AG04450 (cell line): ENCODE results near the gene GPC5. TPM values are rescaled to one million over a fixed set of nuclear protein-coding genes. Genes with fewer than 3 reads are reported as not detected.
"Not testable (repeated sequence)": the region's sequence is repeated elsewhere in the genome, so short reads cannot be mapped to it uniquely, and the experiment has no call there.

Experiments
- CTCF ChIA-PET: fragments of 300-600, 350-600 bp; formaldehyde crosslinking; extraction: SDS; loops from one replicate; lab custom pipeline; 2022; ENCODE audit warnings: antibody characterized with exemption, inconsistent platforms; lab: Charles Lee
- POLR2A ChIA-PET: fragments of 350-600 bp; formaldehyde crosslinking; extraction: SDS; loops from one replicate; lab custom pipeline; 2021; ENCODE audit warnings: antibody characterized with exemption, inconsistent platforms; lab: Yijun Ruan, JAX
- DNase-seq: peaks from one replicate; pipeline ENCODE4 v3.0.0-alpha.2; 2011; ENCODE audit warnings: low read depth, low spot score
- H3K27ac ChIP-seq: one replicate; pipeline ENCODE4 v1.5.1; 2012; ENCODE audit warnings: low read depth, low read length, control low read depth
- H3K27me3 ChIP-seq: one replicate; pipeline ENCODE4 v1.6.0; 2012; ENCODE audit warnings: low read length; ENCODE audit not compliant: control insufficient read depth, insufficient read depth
- H3K4me3 ChIP-seq: 2 replicates; pipeline ENCODE4 v1.5.1; 2011; ENCODE audit warnings: mild to moderate bottlenecking, low read depth, low read length, control low read depth
- H3K9me3 ChIP-seq: 2 replicates; pipeline ENCODE4 v1.5.1; 2012; ENCODE audit warnings: low read length; ENCODE audit not compliant: control insufficient read depth, insufficient read depth
- polyA plus RNA-seq: library from polyadenylated mRNA; depleted of rRNA; stranded (reverse); fragments of >200 nt; gene quantifications from 2 replicates; pipeline ENCODE4 v1.2.3, GENCODE V29; 2011
- TF ChIP-seq, protein P1 (sequence below): IDR thresholded peaks from 2 replicates; pipeline ENCODE4 v1.5.1; 2011; ENCODE audit warnings: low read depth, low read length, control low read depth, inconsistent platforms

GPC5 gene
- polyA plus RNA-seq, 1 experiment: 3.6 TPM

DNA sequence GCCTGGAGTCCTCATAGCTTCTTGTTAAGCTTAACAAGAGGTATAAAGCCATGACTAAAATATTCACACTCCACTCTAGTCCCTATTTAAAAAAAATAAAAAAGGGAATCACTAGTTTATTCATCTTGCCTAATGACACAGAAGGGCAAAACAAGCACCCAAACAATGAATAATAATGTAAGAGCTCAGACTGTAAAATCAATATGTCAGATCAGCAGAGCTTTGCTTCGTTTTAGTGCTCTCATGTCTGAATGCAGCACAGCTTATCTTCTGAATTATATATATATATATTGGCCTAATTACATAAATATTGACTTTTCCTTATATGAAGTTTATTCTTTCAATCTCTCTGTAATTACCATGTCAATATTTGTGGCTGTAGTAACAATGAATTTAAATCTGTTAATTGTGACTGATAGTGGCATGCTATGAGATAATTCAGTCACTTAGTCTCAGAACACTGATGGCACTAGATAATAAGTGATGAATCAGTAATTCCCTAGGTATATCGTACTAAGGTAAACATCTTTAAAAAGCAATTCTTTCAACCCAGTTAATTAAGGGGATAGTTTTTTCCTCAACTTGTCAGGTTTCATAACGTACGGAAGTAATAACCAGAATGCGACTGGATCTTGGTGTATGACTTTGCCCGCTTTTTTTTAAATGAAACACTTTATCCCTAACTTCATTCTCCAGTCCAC lies 1466.3 kb downstream of the GPC5 start:
- Histone ChIP-seq H3K4me3 (no peak overlapping the region), H3K27me3 (peaks cover 3% of the 10 kb centered on the region), H3K9me3 (no peaks in the 10 kb centered on the region), H3K27ac (no peak overlapping the region)
- ChIA-PET POLR2A (no interaction called here), CTCF (interaction anchor here (0.7 kb wide), 1 partner anchor 25 kb away, joined by 3 read pairs; no protein-coding TSS in a partner anchor)
- DNase-seq: no peak
- TF ChIP-seq, protein P1, sequence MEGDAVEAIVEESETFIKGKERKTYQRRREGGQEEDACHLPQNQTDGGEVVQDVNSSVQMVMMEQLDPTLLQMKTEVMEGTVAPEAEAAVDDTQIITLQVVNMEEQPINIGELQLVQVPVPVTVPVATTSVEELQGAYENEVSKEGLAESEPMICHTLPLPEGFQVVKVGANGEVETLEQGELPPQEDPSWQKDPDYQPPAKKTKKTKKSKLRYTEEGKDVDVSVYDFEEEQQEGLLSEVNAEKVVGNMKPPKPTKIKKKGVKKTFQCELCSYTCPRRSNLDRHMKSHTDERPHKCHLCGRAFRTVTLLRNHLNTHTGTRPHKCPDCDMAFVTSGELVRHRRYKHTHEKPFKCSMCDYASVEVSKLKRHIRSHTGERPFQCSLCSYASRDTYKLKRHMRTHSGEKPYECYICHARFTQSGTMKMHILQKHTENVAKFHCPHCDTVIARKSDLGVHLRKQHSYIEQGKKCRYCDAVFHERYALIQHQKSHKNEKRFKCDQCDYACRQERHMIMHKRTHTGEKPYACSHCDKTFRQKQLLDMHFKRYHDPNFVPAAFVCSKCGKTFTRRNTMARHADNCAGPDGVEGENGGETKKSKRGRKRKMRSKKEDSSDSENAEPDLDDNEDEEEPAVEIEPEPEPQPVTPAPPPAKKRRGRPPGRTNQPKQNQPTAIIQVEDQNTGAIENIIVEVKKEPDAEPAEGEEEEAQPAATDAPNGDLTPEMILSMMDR: no peak

DNA sequence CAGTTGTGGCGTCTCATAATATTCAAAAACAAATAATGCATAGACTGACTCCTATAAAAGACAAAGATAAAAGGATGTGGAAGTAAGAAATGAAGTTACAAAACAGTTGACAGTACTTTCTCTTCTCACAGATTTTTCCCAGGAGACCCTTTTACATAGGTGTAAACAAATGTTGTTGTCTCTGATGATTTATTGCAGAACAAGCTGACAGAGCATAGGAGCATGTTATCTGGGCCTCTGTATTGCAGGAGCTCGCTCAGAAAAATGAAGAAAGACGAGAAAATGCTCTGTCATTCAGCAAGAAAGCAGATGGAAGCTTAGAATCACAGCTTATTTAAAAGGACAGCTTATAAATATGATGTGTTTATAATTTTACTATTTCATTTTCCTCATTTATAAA lies 1474.6 kb downstream of the GPC5 start:
- Histone ChIP-seq H3K9me3 (no peaks in the 10 kb centered on the region), H3K27ac (no peak overlapping the region), H3K4me3 (no peak overlapping the region), H3K27me3 (peaks cover 2% of the 10 kb centered on the region)
- DNase-seq: no peak
- POLR2A ChIA-PET: no interaction called here
- TF ChIP-seq, protein P1: no peak
- CTCF ChIA-PET: interaction anchor here (1.3 kb wide), 1 partner anchor 11 kb away, joined by 3 read pairs; no protein-coding TSS in a partner anchor

DNA sequence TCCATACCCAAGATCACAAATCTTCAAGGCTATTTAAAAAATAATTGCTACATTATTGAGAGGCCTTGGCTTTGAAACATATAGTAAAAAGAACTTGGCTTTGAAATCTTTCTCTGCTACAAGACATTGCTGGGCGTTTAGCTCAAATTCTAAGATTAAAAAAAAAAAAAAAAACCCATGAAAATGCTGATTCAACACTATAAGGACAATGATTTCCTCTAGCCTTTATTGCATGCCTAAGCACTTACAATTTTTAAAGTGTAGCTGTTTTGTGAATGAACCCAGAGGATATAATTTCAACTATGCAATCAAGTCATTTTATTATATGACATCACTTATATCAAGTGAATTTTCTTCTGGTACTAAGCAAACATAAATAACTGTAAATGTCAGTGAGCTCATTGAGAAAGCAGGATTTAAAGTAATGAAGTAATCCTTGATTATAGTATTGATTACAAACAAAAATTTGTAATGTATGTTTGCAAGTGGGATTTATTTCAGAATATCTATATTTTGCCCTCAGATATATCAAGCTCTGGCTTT lies 1488.2 kb downstream of the GPC5 start:
- POLR2A ChIA-PET: no interaction called here
- no peaks in the 10 kb centered on the region for H3K9me3 ChIP-seq
- H3K27me3 ChIP-seq: no peaks in the 10 kb centered on the region
- no peak overlapping the region for H3K4me3 ChIP-seq
- CTCF ChIA-PET: interaction anchor here (0.6 kb wide), 2 partner anchors 51 to 83 kb away, joined by 3 read pairs; no protein-coding TSS in a partner anchor
- H3K27ac ChIP-seq: no peak overlapping the region
- TF ChIP-seq, protein P1: no peak
- no peak for DNase-seq

DNA sequence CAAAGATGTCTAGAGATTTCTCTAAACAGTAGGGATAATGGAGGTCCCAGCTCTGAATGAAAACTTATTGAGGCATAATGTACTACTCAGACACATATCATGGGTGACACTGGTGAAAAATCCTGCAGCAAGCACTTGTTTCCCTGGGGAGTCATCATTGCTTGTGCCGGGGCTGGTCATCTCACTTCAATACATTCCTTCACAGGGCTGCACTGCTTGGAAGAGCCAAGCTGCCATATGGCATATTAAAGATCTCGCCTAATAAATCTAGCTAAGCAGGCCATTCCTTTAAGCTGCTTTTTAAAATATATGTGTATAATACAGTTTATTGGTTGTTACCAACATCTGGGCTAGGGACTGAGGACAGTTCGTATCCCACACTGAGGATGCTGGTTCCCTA lies 1496.0 kb downstream of the GPC5 start:
- Histone ChIP-seq H3K9me3 (no peaks in the 10 kb centered on the region), H3K4me3 (no peak overlapping the region), H3K27me3 (no peaks in the 10 kb centered on the region), H3K27ac (no peak overlapping the region)
- CTCF ChIA-PET: no interaction called here
- TF ChIP-seq, protein P1: no peak
- POLR2A ChIA-PET: no interaction called here
- no peak for DNase-seq

DNA sequence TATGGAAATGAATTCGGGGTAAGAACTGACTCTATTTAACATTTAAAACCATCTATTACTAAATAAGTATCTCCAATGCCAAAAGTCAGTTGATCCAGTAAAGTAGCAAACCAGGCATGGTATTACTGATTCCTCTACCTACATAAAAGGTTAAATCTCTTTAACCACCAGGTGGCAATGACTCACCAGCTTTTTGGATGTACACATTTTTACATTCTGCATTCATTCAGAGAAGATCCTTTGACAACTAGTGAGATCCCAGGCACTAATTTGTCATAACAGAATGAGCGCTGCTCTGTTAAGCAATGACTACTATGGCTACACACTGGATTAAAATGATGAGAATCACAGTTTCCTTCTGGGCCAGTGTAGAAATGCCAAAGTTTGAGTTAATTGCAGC lies 1498.4 kb downstream of the GPC5 start:
- POLR2A ChIA-PET: no interaction called here
- TF ChIP-seq, protein P1: peak; percentile 13; the same call in 1 of the 2 replicates
- Histone ChIP-seq H3K27ac (no peak overlapping the region), H3K4me3 (no peak overlapping the region), H3K27me3 (no peaks in the 10 kb centered on the region), H3K9me3 (no peaks in the 10 kb centered on the region)
- CTCF ChIA-PET: no interaction called here
- DNase-seq: no peak

DNA sequence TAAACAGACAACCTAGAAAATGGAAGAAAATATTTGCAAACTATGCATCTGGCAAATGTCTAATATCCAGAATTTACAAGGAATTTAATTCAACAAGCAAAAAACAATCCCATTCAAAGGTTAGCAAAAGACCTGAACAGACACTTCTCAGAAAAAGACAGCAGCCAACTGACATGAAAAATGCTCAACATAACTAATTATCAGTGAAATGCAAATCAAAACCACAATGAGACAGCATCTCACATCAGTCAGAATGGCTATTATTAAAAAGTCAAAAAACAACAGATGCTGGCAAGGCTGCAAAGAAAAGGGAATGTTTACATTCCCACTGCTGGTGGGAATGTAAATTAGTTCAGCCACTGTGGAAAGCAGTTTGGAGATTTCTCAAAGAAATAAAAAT lies 1500.5 kb downstream of the GPC5 start:
- H3K27me3 ChIP-seq, POLR2A ChIA-PET: not testable (repeated sequence)

More for the DNA sequence above, 1500.5 kb downstream of the GPC5 start:
- H3K4me3 ChIP-seq, H3K9me3 ChIP-seq, DNase-seq, H3K27ac ChIP-seq, CTCF ChIA-PET: not testable (repeated sequence)
